Neuronal stem cell (in vitro differentiated cells): ENCODE data around the gene MYBBP1A.

ENCODE experiments used
- DNase-seq: peaks from one replicate; pipeline ENCODE4 v3.0.0-alpha.2; 2013; ENCODE audit warnings: low spot score
- H2AFZ ChIP-seq: one replicate; pipeline ENCODE4 v1.6.1; 2013; ENCODE audit warnings: mild to moderate bottlenecking, low read length, inconsistent platforms
- H2AK5ac ChIP-seq: 2 replicates; pipeline ENCODE4 v1.6.1; 2013; ENCODE audit warnings: low read depth, mild to moderate bottlenecking, inconsistent platforms, low read length, moderate library complexity, mixed read lengths
- H2BK120ac ChIP-seq: 2 replicates; pipeline ENCODE4 v1.6.1; 2013; ENCODE audit warnings: low read depth, mild to moderate bottlenecking, inconsistent platforms, low read length, moderate library complexity, mixed read lengths
- H2BK12ac ChIP-seq: one replicate; pipeline ENCODE4 v1.6.1; 2013; ENCODE audit warnings: low read length, inconsistent platforms
- H2BK15ac ChIP-seq: 2 replicates; pipeline ENCODE4 v1.6.1; 2013; ENCODE audit warnings: mild to moderate bottlenecking, low read length, inconsistent platforms, mixed read lengths
- H2BK5ac ChIP-seq: one replicate; pipeline ENCODE4 v1.6.1; 2013; ENCODE audit warnings: inconsistent platforms, mild to moderate bottlenecking, low read length, moderate library complexity
- H3K14ac ChIP-seq: one replicate; pipeline ENCODE4 v1.6.1; 2013; ENCODE audit warnings: low read length, inconsistent platforms
- H3K18ac ChIP-seq: 2 replicates; pipeline ENCODE4 v1.6.1; 2013; ENCODE audit warnings: low read length, inconsistent platforms
- H3K23ac ChIP-seq: 2 replicates; pipeline ENCODE4 v1.6.1; 2013; ENCODE audit warnings: low read depth, mild to moderate bottlenecking, mixed read lengths, low read length, inconsistent platforms; ENCODE audit not compliant: poor library complexity
- H3K27ac ChIP-seq: replicated peaks from 3 replicates; pipeline ENCODE4 v1.5.1; 2013; ENCODE audit warnings: low read length, inconsistent platforms
- H3K27me3 ChIP-seq, 3 experiments: 2 replicates each; pipeline ENCODE4 v1.6.1; 2013; ENCODE audit warnings: low read length in 3 of 3, mild to moderate bottlenecking in 2 of 3, inconsistent platforms in 1 of 3, low read depth in 1 of 3, mixed read lengths in 1 of 3, moderate library complexity in 1 of 3; ENCODE audit not compliant: control insufficient read depth in 3 of 3, insufficient read depth in 3 of 3
- H3K36me3 ChIP-seq, 2 donors: replicated peaks in 1 of 2; 2 replicates each; pipeline ENCODE4 v1.6.1; 2013; ENCODE audit warnings: low read length in 2 of 2; ENCODE audit not compliant: control insufficient read depth in 2 of 2, insufficient read depth in 2 of 2
- H3K4ac ChIP-seq: 2 replicates; pipeline ENCODE4 v1.6.1; 2013; ENCODE audit warnings: inconsistent platforms, mild to moderate bottlenecking, low read length, moderate library complexity
- H3K4me1 ChIP-seq, 2 donors: 1 replicate in 1 of 2; 2 replicates in 1 of 2; pipeline ENCODE4 v1.6.1; 2013; ENCODE audit warnings: low read length in 2 of 2, low read depth in 1 of 2; ENCODE audit not compliant: control insufficient read depth in 2 of 2, insufficient read depth in 1 of 2
- H3K4me2 ChIP-seq: one replicate; pipeline ENCODE4 v1.6.1; 2013; ENCODE audit warnings: mild to moderate bottlenecking, low read length, inconsistent platforms; ENCODE audit not compliant: insufficient read depth, poor library complexity, severe bottlenecking
- H3K4me3 ChIP-seq, 2 donors: 2 replicates each; pipeline ENCODE4 v1.5.1; 2013; ENCODE audit warnings: low read length in 2 of 2, mild to moderate bottlenecking in 2 of 2, inconsistent platforms in 1 of 2, moderate library complexity in 1 of 2
- H3K79me1 ChIP-seq: one replicate; pipeline ENCODE4 v1.6.1; 2013; ENCODE audit warnings: low read depth, mild to moderate bottlenecking, inconsistent platforms, low read length, moderate library complexity
- H3K9ac ChIP-seq: one replicate; pipeline ENCODE4 v1.6.1; 2013; ENCODE audit warnings: mild to moderate bottlenecking, low read depth, low read length, inconsistent platforms; ENCODE audit not compliant: poor library complexity
- H3K9me3 ChIP-seq, 2 donors: replicated peaks in 1 of 2; 2 replicates each; pipeline versions ENCODE3 to v1.6.1; 2013; ENCODE audit warnings: low read length in 2 of 2, mild to moderate bottlenecking in 2 of 2, inconsistent platforms in 1 of 2, low read depth in 1 of 2, mixed read lengths in 1 of 2, moderate library complexity in 1 of 2; ENCODE audit not compliant: control insufficient read depth in 2 of 2, insufficient read depth in 1 of 2
- H4K8ac ChIP-seq: one replicate; pipeline ENCODE4 v1.6.1; 2013; ENCODE audit warnings: low read depth, mild to moderate bottlenecking, inconsistent platforms, low read length, moderate library complexity
- H4K91ac ChIP-seq: one replicate; pipeline ENCODE4 v1.6.1; 2013; ENCODE audit warnings: low read length, low read depth, mild to moderate bottlenecking, inconsistent platforms; ENCODE audit not compliant: poor library complexity
- WGBS, 2 donors: extraction: QIAGEN DNeasy Blood & Tissue Kit; methylation state at CpG; one replicate each; pipeline ENCODE4 v1.1.7; 2013; ENCODE audit warnings: missing lambda C conversion rate in 2 of 2, mixed read lengths in 1 of 2; ENCODE audit not compliant: insufficient read length in 2 of 2, insufficient replicate concordance in 1 of 2; ENCODE audit errors: extremely low coverage in 2 of 2; 5-methylcytosine and 5-hydroxymethylcytosine counted together

Gene MYBBP1A

DNA sequence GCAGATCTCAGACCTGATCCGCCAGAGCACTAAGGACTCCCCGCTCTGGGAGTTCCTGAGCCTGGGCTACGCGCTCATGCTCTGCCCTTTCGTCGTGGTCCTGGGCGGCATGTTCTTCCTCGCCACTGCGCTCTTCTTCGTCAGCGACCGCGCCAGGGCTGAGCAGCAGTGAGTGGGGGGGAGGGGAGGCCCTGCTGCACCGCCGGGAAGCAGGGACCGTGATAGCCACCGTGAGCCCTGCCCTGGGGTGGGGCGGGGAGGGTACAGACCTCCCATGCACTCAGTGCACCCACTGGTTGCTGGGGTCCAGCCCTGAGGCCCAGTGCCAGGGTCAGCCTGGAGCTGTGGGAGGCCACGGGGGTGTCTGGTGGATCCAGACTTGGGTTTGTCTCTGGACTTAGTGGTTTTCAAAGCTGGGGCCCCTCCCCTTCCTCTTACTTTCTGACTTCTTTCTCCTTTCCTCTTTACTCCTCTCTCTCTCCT lies 18.9 kb downstream of the MYBBP1A start:
- H3K14ac ChIP-seq: peak overlapping the region; percentile 89
- no peak overlapping the region for H2AFZ ChIP-seq
- no peak overlapping the region for H4K8ac ChIP-seq
- peak overlapping the region; percentile 52 for H3K4me2 ChIP-seq
- peaks cover 0 to 3% (median 0%) of the 10 kb centered on the region in 3 experiments for H3K27me3 ChIP-seq
- peaks cover 10 to 20% of the 10 kb centered on the region in 2 donors for H3K4me1 ChIP-seq
- peak overlapping the region; percentile 89 for H4K91ac ChIP-seq
- no peak overlapping the region for H3K4me3 ChIP-seq
- peak overlapping the region; percentile 53 for H2BK5ac ChIP-seq
- H3K18ac ChIP-seq: peak overlapping the region; percentile 96
- peak overlapping the region; percentile 84 for H2BK12ac ChIP-seq
- H3K79me1 ChIP-seq: peaks cover 11% of the 10 kb centered on the region
- peak overlapping the region; percentile 92 for H2BK15ac ChIP-seq
- no peak overlapping the region for H2BK120ac ChIP-seq
- H3K27ac ChIP-seq: no peak overlapping the region
- DNase-seq: no peak
- H3K9ac ChIP-seq: peak overlapping the region; percentile 30
- no peaks in the 10 kb centered on the region for H3K9me3 ChIP-seq
- H3K4ac ChIP-seq: peak overlapping the region; percentile 66
- WGBS, 2 donors: no CpG with 5 or more reads among the region's 19 CpGs
- peak overlapping the region; percentile 95 for H3K23ac ChIP-seq
- peak overlapping the region; percentile 95 for H2AK5ac ChIP-seq
- H3K36me3 ChIP-seq: peaks cover 15 to 36% of the 10 kb centered on the region in 2 donors

DNA sequence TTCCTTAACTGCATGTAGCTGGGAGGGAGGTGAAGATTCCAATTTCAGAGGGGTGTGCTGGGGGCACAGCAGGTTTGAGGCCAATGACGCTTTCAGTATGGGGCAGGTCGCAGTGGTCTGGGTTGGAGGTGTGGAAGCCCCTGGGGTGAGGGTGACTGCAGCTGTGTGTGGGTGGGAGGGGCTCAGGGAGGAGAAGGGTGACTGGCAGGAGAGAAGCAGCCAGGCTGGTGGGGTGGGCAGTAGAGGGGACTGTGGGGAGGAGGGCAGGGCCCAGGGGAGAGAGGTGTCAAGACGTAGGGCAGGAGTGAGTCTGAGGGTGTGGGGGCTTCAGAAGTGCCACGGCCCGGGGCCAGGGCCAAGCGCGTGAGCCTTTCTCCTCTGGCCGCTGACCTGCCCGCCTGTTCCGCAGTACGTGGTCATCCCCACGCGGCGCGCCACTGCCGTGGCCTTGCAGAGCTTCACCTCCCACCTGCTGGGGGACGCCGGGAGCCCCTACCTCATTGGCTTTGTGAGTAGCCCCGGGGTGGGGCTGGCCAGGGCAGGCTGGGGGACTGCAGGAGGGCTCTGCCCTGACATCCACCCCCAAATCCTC lies 19.4 kb downstream of the MYBBP1A start:
- Histone ChIP-seq H4K91ac (no peak overlapping the region), H2BK12ac (no peak overlapping the region), H3K9ac (no peak overlapping the region), H2BK5ac (peak overlapping the region; percentile 78), H3K23ac (peak overlapping the region; percentile 95), H2BK120ac (no peak overlapping the region), H3K27ac (no peak overlapping the region), H3K4me3 (no peak overlapping the region), H3K4me1 (peaks cover 10 to 20% of the 10 kb centered on the region in 2 donors), H2BK15ac (peak overlapping the region; percentile 100), H3K79me1 (peaks cover 11% of the 10 kb centered on the region), H3K14ac (no peak overlapping the region), H3K36me3 (peaks cover 15 to 31% of the 10 kb centered on the region in 2 donors), H2AK5ac (peak overlapping the region; percentile 95), H3K18ac (peak overlapping the region; percentile 96), H3K27me3 (peaks cover 0 to 3% (median 0%) of the 10 kb centered on the region in 3 experiments), H3K9me3 (no peaks in the 10 kb centered on the region), H2AFZ (no peak overlapping the region), H4K8ac (no peak overlapping the region), H3K4ac (no peak overlapping the region), H3K4me2 (peak overlapping the region; percentile 52)
- DNase-seq: no peak
- WGBS, 2 donors: no CpG with 5 or more reads among the region's 19 CpGs

DNA sequence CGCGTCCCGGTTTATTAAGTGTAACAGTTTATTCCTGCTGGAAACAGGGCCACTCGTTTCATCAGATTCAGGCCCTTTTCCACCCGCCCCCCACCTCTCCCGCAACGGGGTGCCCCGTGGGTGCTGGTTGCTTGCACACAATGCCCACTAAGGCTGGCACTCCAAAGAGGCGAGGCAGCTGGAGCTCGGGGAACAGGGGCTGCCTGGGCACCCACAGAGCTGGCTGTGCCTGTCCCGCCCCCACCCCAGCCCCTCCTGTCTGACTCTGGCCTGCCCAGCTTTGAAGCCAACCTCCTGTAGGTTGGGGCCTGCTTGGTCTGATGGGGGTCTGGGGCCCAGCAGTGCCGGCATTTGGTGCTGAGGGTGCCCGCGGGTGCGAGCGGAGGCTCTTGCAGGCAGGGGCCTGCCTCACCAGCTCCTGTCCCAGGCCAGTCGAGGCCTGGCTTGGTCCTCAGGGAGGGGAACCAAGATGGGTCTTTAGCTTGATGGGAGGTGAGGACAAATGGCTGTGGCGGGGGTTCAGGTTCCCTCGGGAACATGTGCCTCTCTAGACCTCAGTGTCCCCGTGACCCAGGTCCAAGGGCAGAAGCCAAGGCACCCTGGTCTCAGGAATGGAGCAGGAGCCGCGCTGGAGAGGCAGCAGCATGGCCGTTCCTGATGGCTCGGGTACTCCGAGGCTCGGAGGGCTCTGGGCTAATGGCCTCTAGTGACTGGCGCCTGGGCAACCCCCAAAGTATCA lies 20.1 kb downstream of the MYBBP1A start:
- Histone ChIP-seq H2AFZ (no peak overlapping the region), H3K14ac (peak overlapping the region; percentile 82), H3K4me1 (peaks cover 10 to 20% of the 10 kb centered on the region in 2 donors)

DNA sequence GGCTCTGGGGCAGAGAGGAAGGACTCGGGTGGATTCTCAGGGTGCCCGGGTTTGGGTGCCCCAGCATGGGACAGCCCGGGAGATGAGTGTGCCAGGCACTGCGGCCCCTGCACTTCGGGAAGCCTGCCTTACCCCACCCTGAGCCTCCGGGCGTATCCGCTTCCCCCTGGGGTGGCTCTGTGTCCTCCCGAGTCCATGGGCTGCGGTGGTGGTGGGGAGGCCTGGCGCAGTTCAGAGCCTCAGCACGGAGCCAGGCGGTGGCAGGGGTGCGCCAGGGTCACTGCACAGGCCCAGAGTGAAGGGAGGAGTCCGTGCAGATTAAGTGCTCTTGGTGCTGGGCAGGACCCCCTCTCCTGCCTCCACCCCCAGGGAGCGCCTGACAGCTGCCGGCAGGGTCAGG lies 20.7 kb downstream of the MYBBP1A start:
- H2AFZ ChIP-seq: peak overlapping the region; percentile 68
- no peak overlapping the region for H3K9ac ChIP-seq
- peak overlapping the region; percentile 4 for H2BK12ac ChIP-seq
- H3K4me1 ChIP-seq: peaks cover 10 to 20% of the 10 kb centered on the region in 2 donors
- H3K23ac ChIP-seq: peak overlapping the region; percentile 43
- WGBS, 2 donors: no CpG with 5 or more reads among the region's 17 CpGs
- H3K79me1 ChIP-seq: peaks cover 9% of the 10 kb centered on the region
- H3K4ac ChIP-seq: no peak overlapping the region
- H3K27me3 ChIP-seq: peaks cover 0 to 3% (median 0%) of the 10 kb centered on the region in 3 experiments
- H3K14ac ChIP-seq: peak overlapping the region; percentile 82
- peaks cover 10 to 20% of the 10 kb centered on the region in 2 donors for H3K36me3 ChIP-seq
- no peak overlapping the region for H3K4me2 ChIP-seq
- H3K4me3 ChIP-seq: no peak overlapping the region
- DNase-seq: no peak
- no peak overlapping the region for H3K27ac ChIP-seq
- peak overlapping the region; percentile 94 for H3K18ac ChIP-seq
- peak overlapping the region; percentile 100 for H2BK15ac ChIP-seq
- no peak overlapping the region for H4K8ac ChIP-seq
- H2BK5ac ChIP-seq: no peak overlapping the region
- H2AK5ac ChIP-seq: peak overlapping the region; percentile 95
- H4K91ac ChIP-seq: no peak overlapping the region
- no peaks in the 10 kb centered on the region for H3K9me3 ChIP-seq
- peak overlapping the region; percentile 61 for H2BK120ac ChIP-seq

More for the DNA sequence above, 20.1 kb downstream of the MYBBP1A start:
- DNase-seq: no peak
- H2BK120ac ChIP-seq: peak overlapping the region; percentile 61
- H3K4me2 ChIP-seq: no peak overlapping the region
- H3K4ac ChIP-seq: no peak overlapping the region
- peak overlapping the region; percentile 75 for H2BK12ac ChIP-seq
- H2BK15ac ChIP-seq: peak overlapping the region; percentile 100
- peaks cover 13 to 25% of the 10 kb centered on the region in 2 donors for H3K36me3 ChIP-seq
- H2AK5ac ChIP-seq: peak overlapping the region; percentile 95
- H3K79me1 ChIP-seq: peaks cover 10% of the 10 kb centered on the region
- no CpG with 5 or more reads among the region's 27 CpGs for WGBS, 2 donors
- H4K8ac ChIP-seq: no peak overlapping the region
- H4K91ac ChIP-seq: no peak overlapping the region
- H3K27me3 ChIP-seq: peaks cover 0 to 3% (median 0%) of the 10 kb centered on the region in 3 experiments
- H3K27ac ChIP-seq: no peak overlapping the region
- peak overlapping the region; percentile 94 for H3K18ac ChIP-seq
- peak overlapping the region; percentile 21 for H3K9ac ChIP-seq
- no peak overlapping the region for H3K4me3 ChIP-seq
- peak overlapping the region; percentile 78 for H2BK5ac ChIP-seq
- no peaks in the 10 kb centered on the region for H3K9me3 ChIP-seq
- H3K23ac ChIP-seq: no peak overlapping the region
